ENCODE measurements around the gene PDZK1. TPM values are rescaled to one million over a fixed set of nuclear protein-coding genes. Genes with fewer than 3 reads are reported as not detected.

PDZK1 gene
- total RNA-seq, 1 experiment from 2014 or later: 0.50 TPM

GRCh38 chr1:145716641-145717345 lies 9.6 kb upstream of the PDZK1 start:
- peak; percentile 73 for DNase-seq (ENCODE audit: low read depth, low spot score)
- in situ Hi-C loops (cut with HindIII; ENCODE audit: low pct_unique_long_range_greater_than_20kb, low sequenced_read_pairs): no loop called here

DNA sequence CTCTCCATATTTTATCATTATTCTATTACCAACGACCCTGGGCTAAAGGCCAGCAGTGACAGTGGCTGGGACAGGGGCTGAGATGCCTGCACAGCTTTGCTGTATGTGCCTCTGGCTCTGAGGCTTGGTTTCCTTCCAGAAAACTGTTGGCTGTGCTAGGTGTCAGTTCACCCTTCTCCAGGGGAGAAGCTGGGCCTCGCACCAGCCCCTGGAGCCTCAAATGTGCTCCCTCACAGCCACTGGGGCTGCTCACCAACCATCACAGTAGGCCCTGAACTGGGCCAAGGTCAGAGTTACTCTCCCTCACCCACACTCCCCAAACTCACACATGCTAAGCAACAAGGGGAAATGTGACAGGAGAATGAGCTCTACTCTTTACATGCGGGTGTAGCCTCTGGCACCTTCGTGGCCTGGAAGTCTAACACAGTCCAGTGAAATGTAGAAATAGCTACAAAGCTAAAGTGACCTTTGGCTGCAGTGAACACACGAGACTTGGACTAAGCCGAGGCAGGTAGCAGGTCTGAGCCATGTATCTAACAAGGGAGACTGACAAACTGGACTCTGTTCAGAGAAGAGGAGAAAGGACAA lies 7.5 kb upstream of the PDZK1 start:
- no peak for DNase-seq (ENCODE audit: low read depth, low spot score)
- in situ Hi-C loops (cut with HindIII; ENCODE audit: low pct_unique_long_range_greater_than_20kb, low sequenced_read_pairs): no loop called here

DNA sequence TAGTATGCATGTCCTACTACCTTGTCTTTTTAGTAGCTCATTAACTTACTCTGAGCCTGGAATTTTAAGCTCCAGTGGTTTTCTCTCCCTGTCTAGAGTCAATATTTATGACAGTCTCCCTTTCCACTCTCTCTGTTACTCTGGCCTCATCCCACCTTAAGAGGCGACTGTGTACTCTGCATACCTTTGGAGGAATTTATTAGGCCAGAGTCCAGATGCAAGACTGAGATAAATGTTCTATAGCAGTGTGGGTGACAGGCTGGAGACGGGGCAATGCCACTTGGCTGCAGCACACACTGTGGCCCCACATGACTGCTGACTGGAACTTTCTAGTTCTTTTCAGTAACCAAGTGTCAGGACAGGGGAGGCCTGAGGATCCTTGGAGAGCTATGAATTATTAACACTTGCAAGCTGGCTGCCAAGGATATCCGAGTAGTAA lies 4.1 kb upstream of the PDZK1 start:
- in situ Hi-C loops (cut with HindIII; ENCODE audit: low pct_unique_long_range_greater_than_20kb, low sequenced_read_pairs): no loop called here
- DNase-seq (ENCODE audit: low read depth, low spot score): no peak

DNA sequence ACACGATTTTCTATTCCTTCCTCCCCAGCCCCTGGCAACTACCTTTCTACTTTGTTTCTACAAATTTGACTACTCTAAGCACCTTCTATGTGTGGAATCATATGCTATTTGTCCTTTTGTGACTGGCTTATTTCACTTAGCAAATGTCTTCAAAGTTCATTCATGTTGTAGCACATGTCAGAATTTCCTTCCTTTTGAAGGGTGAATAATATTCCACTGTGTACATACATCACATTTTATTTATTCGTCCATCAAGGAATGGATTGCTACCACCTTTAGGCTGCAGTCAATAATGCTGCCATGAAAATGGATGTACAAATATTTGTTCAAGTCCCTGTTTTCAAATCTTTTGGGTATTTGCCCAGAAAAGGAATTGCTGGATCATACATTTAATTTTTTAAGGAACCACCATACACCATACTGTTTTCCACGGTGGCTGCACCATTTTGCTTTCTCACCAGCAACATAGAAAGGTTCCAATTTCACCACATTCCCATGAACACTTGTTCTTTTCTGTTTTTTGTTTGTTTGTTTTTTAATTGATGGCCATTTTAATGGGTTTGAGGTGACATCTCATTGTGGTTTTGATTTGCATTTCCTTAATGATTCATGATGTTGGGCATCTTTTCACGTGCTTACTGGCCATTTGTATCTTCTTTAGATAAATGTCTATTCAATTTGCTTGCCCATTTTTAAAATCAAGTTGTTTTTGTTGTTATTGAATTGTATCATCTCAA lies 3.3 kb upstream of the PDZK1 start:
- in situ Hi-C loops (cut with HindIII; ENCODE audit: low pct_unique_long_range_greater_than_20kb, low sequenced_read_pairs): no loop called here
- DNase-seq (ENCODE audit: low read depth, low spot score): no peak

- no peak for DNase-seq (ENCODE audit: low read depth, low spot score)
- in situ Hi-C loops (cut with HindIII; ENCODE audit: low pct_unique_long_range_greater_than_20kb, low sequenced_read_pairs): no loop called here
These were observed 895 bp upstream of the PDZK1 start for GRCh38 chr1:145708063-145708462.

- in situ Hi-C loops (cut with HindIII; ENCODE audit: low pct_unique_long_range_greater_than_20kb, low sequenced_read_pairs): no loop called here
These were observed 993 bp downstream of the PDZK1 start for GRCh38 chr1:145706086-145706664.

GRCh38 chr1:145705622-145706021 lies 1.5 kb downstream of the PDZK1 start:
- in situ Hi-C loops (cut with HindIII; ENCODE audit: low pct_unique_long_range_greater_than_20kb, low sequenced_read_pairs): no loop called here
- no peak for DNase-seq (ENCODE audit: low read depth, low spot score)

More at GRCh38 chr1:145706086-145706664, 993 bp downstream of the PDZK1 start:
- no peak for DNase-seq (ENCODE audit: low read depth, low spot score)

DNA sequence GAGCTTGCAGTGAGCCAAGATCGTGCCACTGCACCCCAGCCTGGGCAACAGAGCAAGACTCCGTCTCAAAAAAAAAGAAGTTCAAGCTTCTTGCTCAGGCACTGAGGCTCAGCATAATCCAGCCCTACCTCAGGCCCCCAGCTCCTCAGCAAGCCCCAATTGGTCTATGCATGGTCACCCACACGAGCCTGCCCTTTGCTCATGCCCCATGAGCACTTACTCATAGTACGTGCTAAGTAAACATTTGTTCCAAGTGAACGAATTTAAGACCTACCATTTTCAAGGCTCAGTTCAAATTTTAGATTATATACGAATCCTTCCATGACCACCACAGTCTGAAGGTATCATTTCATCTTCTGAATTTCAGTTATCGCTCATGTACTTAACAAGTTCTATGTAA lies 4.3 kb downstream of the PDZK1 start:
- DNase-seq (ENCODE audit: low read depth, low spot score): no peak

GRCh38 chr1:145702052-145702451 lies 5.1 kb downstream of the PDZK1 start:
- DNase-seq (ENCODE audit: low read depth, low spot score): no peak
- in situ Hi-C loops (cut with HindIII; ENCODE audit: low pct_unique_long_range_greater_than_20kb, low sequenced_read_pairs): no loop called here

More for the DNA sequence above, 4.3 kb downstream of the PDZK1 start:
- in situ Hi-C loops (cut with HindIII; ENCODE audit: low pct_unique_long_range_greater_than_20kb, low sequenced_read_pairs): no loop called here

GRCh38 chr1:145701306-145701862 lies 5.8 kb downstream of the PDZK1 start:
- in situ Hi-C loops (cut with HindIII; ENCODE audit: low pct_unique_long_range_greater_than_20kb, low sequenced_read_pairs): no loop called here
- DNase-seq (ENCODE audit: low read depth, low spot score): no peak

DNA sequence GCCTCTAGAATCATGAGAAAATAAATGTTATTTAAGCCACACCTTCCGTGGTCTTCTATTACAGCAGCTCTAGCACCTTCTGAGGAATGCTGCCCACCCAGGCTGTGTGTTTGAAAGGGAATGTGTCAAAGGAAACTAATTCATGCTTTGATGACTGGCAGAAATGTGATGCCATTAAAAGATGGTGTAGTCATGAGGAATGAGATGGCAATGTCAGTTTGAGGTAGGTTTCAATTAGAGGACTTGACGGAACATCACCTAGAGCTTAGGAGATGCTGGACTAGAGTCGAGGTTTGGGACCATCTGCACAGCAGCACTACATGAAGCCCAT lies 10.6 kb downstream of the PDZK1 start:
- in situ Hi-C loops (cut with HindIII; ENCODE audit: low pct_unique_long_range_greater_than_20kb, low sequenced_read_pairs): no loop called here
- no peak for DNase-seq (ENCODE audit: low read depth, low spot score)

DNA sequence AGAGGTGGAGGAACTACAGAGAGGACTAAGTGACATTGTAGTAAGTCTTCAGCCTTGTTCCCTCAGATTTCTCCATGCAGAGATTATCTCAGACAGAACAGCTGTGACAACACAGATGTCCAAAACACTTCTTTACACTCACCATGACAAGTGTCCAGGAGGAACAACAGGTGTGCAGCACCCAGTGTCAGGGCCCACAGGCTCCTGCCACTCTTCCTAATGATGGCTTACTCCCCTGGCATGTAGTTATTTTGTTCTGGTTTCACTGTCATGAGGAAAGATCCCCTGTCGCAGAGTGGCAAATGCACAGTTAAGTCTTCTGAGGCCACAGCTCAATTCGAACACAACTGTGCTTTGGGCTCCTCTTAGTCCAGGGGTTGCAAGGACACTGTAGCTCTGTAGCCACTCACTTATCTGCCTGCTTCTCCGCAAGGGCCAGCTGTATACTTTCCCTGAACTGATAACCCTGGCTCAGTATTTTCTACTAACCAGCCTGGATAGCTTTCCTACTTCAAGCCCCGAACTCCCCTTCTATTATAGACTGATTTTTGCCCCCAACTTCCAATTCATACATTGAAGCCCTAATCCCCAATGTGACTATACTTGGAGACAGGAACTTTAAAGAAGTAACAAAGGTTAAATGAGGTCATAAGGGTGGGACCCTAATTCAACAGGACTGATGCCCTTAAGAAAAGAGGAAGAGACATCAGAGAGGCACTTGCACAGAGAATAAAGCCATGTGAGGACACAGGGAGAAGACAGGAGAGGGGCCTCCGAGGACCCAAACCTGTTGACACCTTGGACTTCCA lies 11.1 kb downstream of the PDZK1 start:
- in situ Hi-C loops (cut with HindIII; ENCODE audit: low pct_unique_long_range_greater_than_20kb, low sequenced_read_pairs): no loop called here
- no peak for DNase-seq (ENCODE audit: low read depth, low spot score)

DNA sequence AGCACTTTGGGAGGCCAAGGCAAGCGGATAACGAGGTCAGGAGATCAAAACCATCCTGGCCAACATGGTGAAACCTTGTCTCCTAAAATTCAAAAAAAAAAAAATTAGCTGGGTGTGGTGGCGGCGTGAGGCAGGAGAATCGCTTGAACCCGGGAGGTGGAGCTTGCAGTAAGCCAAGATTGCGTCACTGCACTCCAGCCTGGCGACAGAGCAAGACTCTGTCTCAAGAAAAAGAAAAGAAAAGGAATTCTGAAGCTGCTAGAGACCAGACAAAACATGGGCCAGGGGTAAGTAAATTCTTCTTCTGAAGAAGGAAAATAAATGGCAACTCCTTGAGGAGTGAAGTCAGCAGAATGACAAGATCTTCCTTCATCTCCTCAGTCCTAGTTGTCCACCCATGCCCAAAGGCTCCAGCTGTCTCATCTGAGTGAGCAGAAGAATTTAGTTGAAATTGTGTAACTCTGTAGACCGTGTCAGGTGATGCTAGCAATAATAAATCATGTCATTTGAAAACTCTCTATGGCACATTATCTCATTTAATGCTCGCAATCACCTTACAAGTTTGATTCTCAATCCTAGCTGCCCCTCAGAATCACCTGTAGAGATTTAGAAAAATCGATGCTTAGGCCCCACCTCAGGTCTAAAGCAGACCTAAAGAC lies 14.3 kb downstream of the PDZK1 start:
- no peak for DNase-seq (ENCODE audit: low read depth, low spot score)
- in situ Hi-C loops (cut with HindIII; ENCODE audit: low pct_unique_long_range_greater_than_20kb, low sequenced_read_pairs): no loop called here

DNA sequence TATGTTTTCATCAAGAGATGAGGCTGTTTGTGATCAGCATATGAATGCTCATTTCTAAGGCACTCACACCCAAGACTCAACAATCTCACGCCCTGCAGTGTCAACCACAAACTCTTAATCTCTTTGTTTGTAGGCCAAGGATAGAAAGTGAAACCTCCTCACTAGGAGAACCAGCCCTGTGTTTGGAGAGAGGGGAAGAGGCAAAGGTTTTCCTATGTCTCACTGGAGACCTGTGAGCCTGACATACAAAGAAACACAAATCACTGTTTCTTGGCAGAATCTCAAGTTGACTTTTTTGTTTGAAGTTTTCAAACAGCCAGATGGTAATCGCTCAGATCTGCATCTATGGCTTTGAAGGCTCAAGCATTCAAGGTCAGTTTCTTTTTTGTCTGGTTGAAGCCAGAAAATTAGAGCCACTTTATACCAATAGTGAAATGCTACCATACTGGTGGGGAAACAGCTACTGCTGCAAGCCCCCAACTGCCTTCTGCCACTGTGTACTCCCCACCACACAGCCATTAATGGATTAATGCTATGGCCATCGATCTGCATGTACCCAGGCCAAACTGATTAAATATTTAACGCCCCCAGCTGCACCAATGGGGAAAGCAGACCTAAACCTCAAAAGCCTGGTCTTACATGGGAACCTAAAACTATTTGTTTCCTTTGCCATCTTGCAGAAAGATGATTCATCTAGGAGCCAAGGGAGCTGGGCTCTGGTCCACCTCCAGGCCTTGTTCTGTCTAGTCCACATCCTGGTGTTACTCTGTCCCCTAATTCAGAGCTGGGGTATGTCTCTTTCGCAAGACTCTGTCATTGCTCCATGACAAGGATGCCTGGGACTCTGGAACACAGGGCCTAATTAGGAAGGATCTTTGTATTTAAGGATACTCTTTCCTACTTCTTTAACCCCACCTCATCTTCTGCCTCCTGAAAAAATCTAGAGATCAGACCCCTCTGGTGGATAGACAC lies 16.3 kb downstream of the PDZK1 start:
- DNase-seq (ENCODE audit: low read depth, low spot score): peak; percentile 83
- in situ Hi-C loops (cut with HindIII; ENCODE audit: low pct_unique_long_range_greater_than_20kb, low sequenced_read_pairs): no loop called here

DNA sequence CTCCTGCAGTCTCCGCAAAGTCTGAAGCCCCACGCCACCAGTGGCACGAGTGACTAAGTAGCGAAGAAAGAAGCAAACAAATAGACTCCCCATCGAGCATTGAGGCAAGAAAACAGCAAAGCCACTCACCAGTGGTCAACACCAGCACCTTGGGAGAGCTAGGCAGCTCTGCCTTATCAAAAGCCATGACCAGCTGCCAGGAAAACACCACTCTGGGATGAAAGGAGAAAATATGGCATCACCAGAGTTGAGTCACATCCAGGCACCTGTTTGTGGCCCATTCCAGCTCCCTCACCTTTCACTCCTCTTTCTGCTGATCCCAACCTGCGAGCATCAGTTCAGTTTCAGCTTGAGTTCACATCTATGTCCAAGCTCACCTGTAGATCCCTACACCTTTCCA lies 17.2 kb downstream of the PDZK1 start:
- in situ Hi-C loops (cut with HindIII; ENCODE audit: low pct_unique_long_range_greater_than_20kb, low sequenced_read_pairs): no loop called here
- no peak for DNase-seq (ENCODE audit: low read depth, low spot score)

DNA sequence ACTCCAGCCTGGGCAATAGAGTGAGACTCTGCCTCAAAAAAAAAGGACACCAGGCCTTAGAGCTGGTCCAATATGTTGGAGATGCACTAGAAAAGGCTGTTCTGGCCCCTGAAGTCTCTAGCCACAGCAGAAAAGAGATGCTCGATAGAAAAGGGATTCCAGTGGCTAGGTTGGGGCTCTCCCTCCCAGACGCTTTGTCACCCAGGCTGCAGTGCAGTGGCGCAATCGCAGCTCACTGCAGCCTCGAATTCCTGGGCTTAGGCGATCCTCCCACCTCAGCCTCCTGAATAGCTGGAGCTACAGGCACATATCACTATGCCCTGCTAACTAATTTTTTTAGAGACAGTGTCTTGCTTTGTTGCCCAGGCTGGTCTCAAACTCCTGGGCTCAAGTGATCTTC lies 18.2 kb downstream of the PDZK1 start:
- in situ Hi-C loops (cut with HindIII; ENCODE audit: low pct_unique_long_range_greater_than_20kb, low sequenced_read_pairs): no loop called here
- DNase-seq (ENCODE audit: low read depth, low spot score): no peak

All from SK-MEL-5 (cell line).